WTC11 (cell line): Measurements from ENCODE around the gene AHR.
"Not testable (repeated sequence)": the region's sequence is repeated elsewhere in the genome, so short reads cannot be mapped to it uniquely, and the experiment has no call there.

Experiments
- AFF4 ChIP-seq: sonication (generic); formaldehyde crosslinking; IDR thresholded peaks from 2 replicates; pipeline ENCODE4 v1.8.1; 2023; ENCODE audit warnings: mild to moderate bottlenecking, missing genetic modification reagents, borderline replicate concordance
- ATF1 ChIP-seq: sonication (generic); formaldehyde crosslinking; IDR thresholded peaks from 2 replicates; pipeline ENCODE4 v1.8.1; 2023; ENCODE audit warnings: mild to moderate bottlenecking, moderate library complexity, missing genetic modification reagents
- ATF3 ChIP-seq: sonication (generic); formaldehyde crosslinking; conservative IDR thresholded peaks from 2 replicates; pipeline ENCODE4 v1.8.1; 2022; ENCODE audit warnings: mild to moderate bottlenecking, missing genetic modification reagents
- CTCF ChIP-seq: fragments of 200-600 bp; IDR thresholded peaks from 2 replicates; pipeline ENCODE4 v1.8.0; 2022; ENCODE audit warnings: antibody characterized with exemption
- FOXP1 ChIP-seq: sonication (generic); formaldehyde crosslinking; IDR thresholded peaks from 2 replicates; pipeline ENCODE4 v1.8.0; 2022; ENCODE audit warnings: missing genetic modification reagents, mild to moderate bottlenecking, moderate library complexity, borderline replicate concordance
- GABPB1 ChIP-seq: sonication (generic); formaldehyde crosslinking; IDR thresholded peaks from 2 replicates; pipeline ENCODE4 v1.8.1; 2023; ENCODE audit warnings: mild to moderate bottlenecking, missing genetic modification reagents
- IRF2 ChIP-seq: sonication (generic); formaldehyde crosslinking; IDR thresholded peaks from 2 replicates; pipeline ENCODE4 v1.8.0; 2022; ENCODE audit warnings: low read depth, missing genetic modification reagents, borderline replicate concordance
- MAX ChIP-seq: sonication (generic); formaldehyde crosslinking; IDR thresholded peaks from 2 replicates; pipeline ENCODE4 v1.8.0; 2022; ENCODE audit warnings: mild to moderate bottlenecking, missing genetic modification reagents
- TEAD1 ChIP-seq: sonication (generic); formaldehyde crosslinking; IDR thresholded peaks from 2 replicates; pipeline ENCODE4 v1.8.0; 2022; ENCODE audit warnings: mild to moderate bottlenecking, missing genetic modification reagents
- ZNF121 ChIP-seq: sonication (generic); formaldehyde crosslinking; IDR thresholded peaks from 2 replicates; pipeline ENCODE4 v1.8.0; 2023; ENCODE audit warnings: missing genetic modification reagents

- not testable (repeated sequence) for TF ChIP-seq AFF4 (CRISPR knock-in tag); ATF3 (CRISPR knock-in tag); ZNF121 (CRISPR knock-in tag); FOXP1 (CRISPR knock-in tag); CTCF; ATF1 (CRISPR knock-in tag); TEAD1 (CRISPR knock-in tag); IRF2 (CRISPR knock-in tag); MAX (CRISPR knock-in tag); GABPB1
These were observed 51.9 kb downstream of the AHR start for GRCh38 chr7:17350321-17350720.
